ENCODE results near the gene UHMK1. TPM values are rescaled to one million over a fixed set of nuclear protein-coding genes. Genes with fewer than 3 reads are reported as not detected.

The UHMK1 gene, protein sequence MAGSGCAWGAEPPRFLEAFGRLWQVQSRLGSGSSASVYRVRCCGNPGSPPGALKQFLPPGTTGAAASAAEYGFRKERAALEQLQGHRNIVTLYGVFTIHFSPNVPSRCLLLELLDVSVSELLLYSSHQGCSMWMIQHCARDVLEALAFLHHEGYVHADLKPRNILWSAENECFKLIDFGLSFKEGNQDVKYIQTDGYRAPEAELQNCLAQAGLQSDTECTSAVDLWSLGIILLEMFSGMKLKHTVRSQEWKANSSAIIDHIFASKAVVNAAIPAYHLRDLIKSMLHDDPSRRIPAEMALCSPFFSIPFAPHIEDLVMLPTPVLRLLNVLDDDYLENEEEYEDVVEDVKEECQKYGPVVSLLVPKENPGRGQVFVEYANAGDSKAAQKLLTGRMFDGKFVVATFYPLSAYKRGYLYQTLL
- total RNA-seq, result 64.0 and 74.4 TPM in 2 replicates

DNA sequence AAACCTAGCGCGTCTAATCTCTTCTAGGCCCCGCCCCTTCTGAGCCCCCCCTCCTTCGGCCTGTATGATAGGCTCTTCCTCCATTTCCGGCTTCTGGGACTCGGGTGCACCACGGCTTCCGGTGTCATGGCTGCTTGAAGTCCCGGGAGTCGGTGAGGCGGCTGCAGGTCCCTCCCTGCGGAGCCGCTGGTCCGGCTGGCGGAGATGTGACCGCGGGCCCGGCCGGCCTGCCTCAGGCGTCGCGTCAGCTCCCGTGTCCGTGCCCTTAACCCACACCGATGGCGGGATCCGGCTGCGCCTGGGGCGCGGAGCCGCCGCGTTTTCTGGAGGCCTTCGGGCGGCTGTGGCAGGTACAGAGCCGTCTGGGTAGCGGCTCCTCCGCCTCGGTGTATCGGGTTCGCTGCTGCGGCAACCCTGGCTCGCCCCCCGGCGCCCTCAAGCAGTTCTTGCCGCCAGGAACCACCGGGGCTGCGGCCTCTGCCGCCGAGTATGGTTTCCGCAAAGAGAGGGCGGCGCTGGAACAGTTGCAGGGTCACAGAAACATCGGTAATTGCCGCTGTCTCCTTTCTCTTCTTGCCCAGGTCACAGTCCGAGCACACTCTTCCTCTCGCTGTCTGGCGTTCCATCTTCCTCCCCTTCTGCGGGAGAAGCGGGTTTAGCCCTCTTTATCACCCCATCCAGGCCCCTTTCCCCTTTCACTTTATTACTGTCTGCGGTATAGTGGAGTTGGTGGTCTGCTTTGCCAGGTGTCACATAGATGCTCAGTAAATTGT is at the start of gene UHMK1:
Gene UHMK1 (plus strand): TSS at position 96 of the 773 bp plus-strand sequence. CDS start 183 bp downstream, at position 279.

DNA sequence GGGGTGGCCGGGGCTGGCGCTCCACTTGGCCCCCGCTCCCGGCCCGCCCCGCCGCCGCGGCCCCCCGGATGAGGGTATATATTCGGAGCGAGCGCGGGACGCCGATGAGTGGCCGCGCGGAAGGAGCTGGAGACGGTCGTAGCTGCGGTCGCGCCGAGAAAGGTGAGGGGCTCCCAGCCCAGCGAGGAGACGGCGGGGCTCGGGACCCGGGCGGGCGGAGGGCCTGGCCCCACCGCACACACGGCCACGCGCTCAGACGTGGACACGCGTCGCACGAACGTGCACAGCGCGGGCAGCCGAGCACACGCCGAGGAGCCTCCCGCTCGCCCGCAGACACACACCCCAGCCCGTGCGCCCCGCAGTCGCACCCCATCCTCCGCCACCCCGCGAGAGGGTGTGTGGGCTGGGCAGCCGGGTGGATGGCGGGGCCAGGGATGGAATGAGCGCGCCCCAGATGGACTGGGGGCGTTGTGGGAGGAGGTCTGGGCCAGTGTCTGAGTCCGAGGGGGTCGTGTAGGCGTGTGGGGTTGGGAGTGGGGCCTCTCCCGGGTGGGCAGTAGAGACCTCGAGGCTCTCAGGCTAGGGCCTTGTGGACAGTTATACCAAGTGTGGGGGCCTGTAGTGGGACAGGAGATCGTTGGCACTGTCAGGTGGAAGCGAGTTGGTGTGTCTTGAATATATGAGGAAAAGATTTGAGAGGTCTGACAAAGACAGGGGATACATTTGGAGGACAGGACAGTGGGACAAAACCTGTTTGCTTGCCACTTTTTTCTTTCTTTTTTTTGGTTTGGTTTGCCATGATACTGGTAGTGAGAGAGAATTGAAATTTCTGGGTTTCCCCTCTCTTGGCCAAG is 64.2 kb downstream of the UHMK1 start, which contains the start of gene UAP1:
Gene UAP1 (plus strand): TSS at position 107 of the 854 bp plus-strand sequence. CDS start 4,347 bp downstream, outside the sequence.

Other genes with a start within 250 kb of the UHMK1 start
- not detected in 2 replicates for gene SPATA46, start 121.0 kb upstream of the UHMK1 start, total RNA-seq
- gene C1orf226, start 116.1 kb upstream of the UHMK1 start, total RNA-seq, result under 0.01 TPM in 2 replicates
- not detected in 2 replicates for gene SH2D1B, start 85.7 kb upstream of the UHMK1 start, total RNA-seq
- gene UAP1, start 63.9 kb downstream of the UHMK1 start, total RNA-seq, result 118 and 132 TPM in 2 replicates
- 178 and 197 TPM in 2 replicates for gene DDR2, start 134.6 kb downstream of the UHMK1 start, total RNA-seq